ENCODE data around the gene ANO10. TPM values are rescaled to one million over a fixed set of nuclear protein-coding genes. Genes with fewer than 3 reads are reported as not detected.

ANO10 gene
- total and polyA plus RNA-seq, 2 donors (not counting 1 experiment from before 2014, with no cell fraction given) = 1.9 to 10.6 TPM

DNA sequence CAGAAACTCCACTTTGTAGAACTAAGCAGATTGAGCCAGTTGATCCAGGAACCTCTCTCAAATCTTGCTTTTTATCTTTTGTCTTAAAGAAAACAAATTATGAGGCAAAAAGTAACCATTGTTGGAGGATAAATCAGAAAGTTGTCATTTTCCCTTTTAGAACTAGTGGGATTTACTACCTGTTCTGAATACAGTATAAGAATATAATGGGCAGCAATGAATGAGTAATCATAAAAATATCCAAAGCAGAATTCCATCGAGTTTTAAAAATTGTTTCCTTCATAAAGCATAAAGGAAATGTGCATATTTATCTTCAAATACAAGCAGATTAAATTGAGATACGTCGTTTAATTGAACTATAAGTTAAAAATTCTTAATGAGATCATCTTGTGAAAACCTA lies 15.9 kb upstream of the ANO10 start:
- Histone ChIP-seq H3K27me3 (replicated peaks in 1 of 4; ENCODE audit: control extremely low read depth in 1 of 4, control insufficient read depth in 3 of 4, insufficient read depth in 4 of 4, low read length in 3 of 4) (peaks cover 0 to 3% (median 0%) of the 10 kb centered on the region in 4 experiments), H3K4me3 (ENCODE audit: control extremely low read depth in 1 of 5, extremely low read depth in 1 of 5, insufficient read depth in 1 of 5, low read depth in 2 of 5, low read length in 4 of 5) (no peak overlapping the region), H3K9me3 (ENCODE audit: control extremely low read depth in 1 of 3, control insufficient read depth in 2 of 3, insufficient read depth in 1 of 3, low read length in 2 of 3) (no peaks in the 10 kb centered on the region), H2AFZ (ENCODE audit: insufficient read depth, low read depth, low read length, poor library complexity, severe bottlenecking) (no peak overlapping the region), H4K20me1 (ENCODE audit: control insufficient read depth, insufficient read depth, low read length, poor library complexity, severe bottlenecking) (no peaks in the 10 kb centered on the region), H3K4me1 (ENCODE audit: control insufficient read depth in 2 of 2, insufficient read depth in 2 of 2, low read length in 2 of 2) (no peaks in the 10 kb centered on the region), H3K79me2 (ENCODE audit: control insufficient read depth, insufficient read depth, low read length) (no peaks in the 10 kb centered on the region), H3K27ac (ENCODE audit: low read length in 2 of 2) (no peak overlapping the region), H3K9ac (ENCODE audit: low read length) (no peak overlapping the region), H3K36me3 (replicated peaks in 1 of 2; ENCODE audit: control extremely low read depth in 1 of 2, control insufficient read depth in 1 of 2, extremely low read depth in 1 of 2, insufficient read depth in 2 of 2, low read length in 1 of 2) (no peaks in the 10 kb centered on the region), H3K4me2 (replicated peaks; ENCODE audit: low read depth, low read length, poor library complexity, severe bottlenecking) (no peak overlapping the region)
- no peak for DNase-seq
- Mint-ChIP-seq H3K9me3 (ENCODE audit: insufficient read depth) (no peaks in the 10 kb centered on the region), H3K4me1 (no peaks in the 10 kb centered on the region), H3K4me3 (no peak overlapping the region), H3K27me3 (peaks cover 16% of the 10 kb centered on the region), H3K27ac (no peak overlapping the region)
- no CpG with 5 or more reads among the region's 3 CpGs for WGBS (ENCODE audit: insufficient coverage)
- intact Hi-C loops (cut with micrococcal nuclease) = no loop called here
- TF ChIP-seq EZH2 (IDR thresholded peaks at IDR 0.05; ENCODE audit: borderline replicate concordance, insufficient read depth, low read depth, low read length, poor library complexity, severe bottlenecking) (no peak), CTCF (IDR thresholded peaks at IDR 0.05) (no peak)
- ATAC-seq (ENCODE audit: low read depth) = no peak
- POLR2A ChIA-PET = no interaction called here
- CTCF ChIA-PET = no interaction called here

- DNase-seq (no peak), ATAC-seq (ENCODE audit: low read depth) (no peak)
- H3K4me3 ChIP-seq (ENCODE audit: control extremely low read depth in 1 of 5, extremely low read depth in 1 of 5, insufficient read depth in 1 of 5, low read depth in 2 of 5, low read length in 4 of 5) = no peak overlapping the region
- H3K79me2 ChIP-seq (ENCODE audit: control insufficient read depth, insufficient read depth, low read length) = no peaks in the 10 kb centered on the region
- Mint-ChIP-seq H3K27me3 (peaks cover 35% of the 10 kb centered on the region), H3K27ac (no peak overlapping the region), H3K4me1 (no peaks in the 10 kb centered on the region), H3K4me3 (no peak overlapping the region), H3K9me3 (ENCODE audit: insufficient read depth) (peaks cover 2% of the 10 kb centered on the region)
- H3K9me3 ChIP-seq (ENCODE audit: control extremely low read depth in 1 of 3, control insufficient read depth in 2 of 3, insufficient read depth in 1 of 3, low read length in 2 of 3) = no peaks in the 10 kb centered on the region
- no peaks in the 10 kb centered on the region for H3K36me3 ChIP-seq (replicated peaks in 1 of 2; ENCODE audit: control extremely low read depth in 1 of 2, control insufficient read depth in 1 of 2, extremely low read depth in 1 of 2, insufficient read depth in 2 of 2, low read length in 1 of 2)
- no peak overlapping the region for H3K4me2 ChIP-seq (replicated peaks; ENCODE audit: low read depth, low read length, poor library complexity, severe bottlenecking)
- no peaks in the 10 kb centered on the region for H4K20me1 ChIP-seq (ENCODE audit: control insufficient read depth, insufficient read depth, low read length, poor library complexity, severe bottlenecking)
- TF ChIP-seq CTCF (IDR thresholded peaks at IDR 0.05) (no peak), EZH2 (IDR thresholded peaks at IDR 0.05; ENCODE audit: borderline replicate concordance, insufficient read depth, low read depth, low read length, poor library complexity, severe bottlenecking) (no peak)
- H3K27ac ChIP-seq (ENCODE audit: low read length in 2 of 2) = no peak overlapping the region
- no peak overlapping the region for H2AFZ ChIP-seq (ENCODE audit: insufficient read depth, low read depth, low read length, poor library complexity, severe bottlenecking)
- CTCF ChIA-PET = no interaction called here
- no peak overlapping the region for H3K9ac ChIP-seq (ENCODE audit: low read length)
- H3K4me1 ChIP-seq (ENCODE audit: control insufficient read depth in 2 of 2, insufficient read depth in 2 of 2, low read length in 2 of 2) = no peaks in the 10 kb centered on the region
- POLR2A ChIA-PET = no interaction called here
- no CpG with 5 or more reads among the region's 7 CpGs for WGBS (ENCODE audit: insufficient coverage)
- intact Hi-C loops (cut with micrococcal nuclease) = no loop called here
- peaks cover 0 to 4% (median 2%) of the 10 kb centered on the region in 4 experiments for H3K27me3 ChIP-seq (replicated peaks in 1 of 4; ENCODE audit: control extremely low read depth in 1 of 4, control insufficient read depth in 3 of 4, insufficient read depth in 4 of 4, low read length in 3 of 4)
Observed at GRCh38 chr3:43632986-43633385, 11.2 kb upstream of the ANO10 start.

Measured in B cell (primary cell).